SJSA1 (cell line): ENCODE data around the gene STK10. TPM values are rescaled to one million over a fixed set of nuclear protein-coding genes. Genes with fewer than 3 reads are reported as not detected.

Experiments used
- DNase-seq, 2 experiments: peaks; one replicate each; pipeline ENCODE4 v3.0.0-alpha.2; 2015 to 2020; ENCODE audit warnings: low spot score in 2 of 2, low read depth in 1 of 2
- H3K27ac ChIP-seq: fragments of 250-450 bp; sonication (Bioruptor Pico); 2 replicates; pipeline ENCODE4 v1.5.1; 2020; ENCODE audit warnings: mild to moderate bottlenecking, moderate library complexity
- H3K27me3 ChIP-seq: fragments of 250-450 bp; sonication (Bioruptor Pico); replicated peaks from 2 replicates; pipeline ENCODE4 v1.5.1; 2020; ENCODE audit warnings: mild to moderate bottlenecking, moderate library complexity
- H3K36me3 ChIP-seq: fragments of 250-450 bp; sonication (Bioruptor Pico); 2 replicates; pipeline ENCODE4 v1.5.1; 2020; ENCODE audit warnings: mild to moderate bottlenecking
- H3K4me1 ChIP-seq: fragments of 250-450 bp; sonication (Bioruptor Pico); replicated peaks from 2 replicates; pipeline ENCODE4 v1.6.1; 2021; ENCODE audit warnings: mild to moderate bottlenecking
- H3K4me3 ChIP-seq: fragments of 250-450 bp; sonication (Bioruptor Pico); 2 replicates; pipeline ENCODE4 v1.5.1; 2020; ENCODE audit warnings: mild to moderate bottlenecking
- H3K9me3 ChIP-seq: fragments of 250-450 bp; sonication (Bioruptor Pico); replicated peaks from 2 replicates; pipeline ENCODE4 v1.5.1; 2020; ENCODE audit warnings: mild to moderate bottlenecking
- total RNA-seq: library from RNA; depleted of rRNA; stranded (reverse); fragments of >200 nt; shearing (Covaris generic); gene quantifications from 2 replicates; pipeline ENCODE4 v1.2.3, GENCODE V29; 2014

The STK10 gene
- total RNA-seq, 1 experiment from 2014 or later, result 45.9 TPM

DNA sequence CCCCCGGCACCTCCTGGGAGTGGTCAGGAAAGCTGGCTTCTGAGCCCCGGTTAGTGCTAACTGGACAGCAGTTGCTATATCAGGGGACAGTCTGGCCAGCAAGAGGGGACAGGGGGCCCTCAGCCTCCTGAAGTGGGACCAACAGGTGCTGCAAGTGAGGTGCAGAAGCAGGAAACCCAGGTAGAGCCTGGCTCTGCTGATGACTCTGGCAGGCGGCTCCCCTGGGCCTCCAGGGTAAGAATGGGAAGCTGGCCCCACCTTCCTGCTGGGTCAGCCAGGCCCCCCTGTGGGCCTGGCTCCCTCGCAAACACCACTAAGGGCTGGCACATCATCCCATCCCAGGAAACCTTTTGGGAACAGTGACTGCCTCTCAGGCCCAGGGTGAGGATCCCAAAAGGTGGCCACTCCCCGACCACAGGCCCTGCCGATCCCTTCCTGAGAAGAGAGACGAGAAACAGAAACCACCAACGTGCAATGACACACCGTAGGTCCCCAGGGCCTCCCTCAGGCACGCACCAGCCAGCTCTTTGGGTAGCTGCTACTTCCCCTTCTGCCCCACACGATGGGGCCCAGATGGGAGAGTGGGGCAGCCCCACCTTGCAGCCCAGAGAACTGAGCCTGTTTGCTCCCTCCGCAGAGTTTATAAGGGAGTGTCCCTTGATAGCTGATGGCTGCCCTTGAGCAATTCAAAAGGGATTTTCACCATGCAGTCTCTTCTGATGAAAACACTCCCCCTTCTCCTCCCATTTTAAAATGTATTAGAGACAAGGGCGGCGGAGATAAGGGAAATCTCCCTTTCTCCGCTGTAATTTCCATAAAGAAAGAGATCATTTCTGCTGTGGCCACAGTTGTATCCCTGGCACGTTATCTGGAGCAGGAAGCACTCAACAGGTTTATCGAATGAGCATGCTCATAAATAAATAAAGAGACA is 76.8 kb downstream of the STK10 start:
- Histone ChIP-seq H3K4me3 (peak overlapping the region; percentile 1; the same call in 1 of the 2 replicates), H3K9me3 (no peaks in the 10 kb centered on the region), H3K36me3 (peaks cover 47% of the 10 kb centered on the region), H3K4me1 (peaks cover 55% of the 10 kb centered on the region), H3K27me3 (no peaks in the 10 kb centered on the region), H3K27ac (peak overlapping the region; percentile 76)
- peak; percentile 91 to 92 for DNase-seq

- peak overlapping the region; percentile 76 for H3K27ac ChIP-seq
- DNase-seq, result no peak
- H3K27me3 ChIP-seq, result no peaks in the 10 kb centered on the region
- peaks cover 46% of the 10 kb centered on the region for H3K36me3 ChIP-seq
- no peaks in the 10 kb centered on the region for H3K9me3 ChIP-seq
- peaks cover 55% of the 10 kb centered on the region for H3K4me1 ChIP-seq
- no peak overlapping the region for H3K4me3 ChIP-seq
These were observed 77.7 kb downstream of the STK10 start for GRCh38 chr5:172110260-172110815.

DNA sequence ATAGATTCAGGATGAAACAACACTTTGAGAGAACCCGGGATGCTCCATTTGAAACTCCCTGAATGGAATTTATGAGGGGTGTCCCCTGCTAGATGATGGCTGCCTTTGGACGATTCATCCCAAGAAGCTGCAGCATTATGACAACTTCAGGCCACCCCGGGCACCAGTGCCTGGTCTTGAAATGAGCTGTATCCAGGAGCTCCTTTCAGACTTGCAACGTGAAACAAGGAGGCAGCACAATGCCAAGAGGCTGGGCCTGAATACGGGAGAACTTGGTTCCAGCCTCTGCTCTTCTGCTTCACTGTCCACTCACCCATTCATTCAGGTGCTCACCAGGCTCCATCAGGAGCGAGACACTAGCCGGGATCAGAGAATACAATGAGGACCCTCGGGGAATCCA is 78.3 kb downstream of the STK10 start:
- no peak for DNase-seq
- Histone ChIP-seq H3K27me3 (no peaks in the 10 kb centered on the region), H3K4me3 (no peak overlapping the region), H3K4me1 (peaks cover 55% of the 10 kb centered on the region), H3K9me3 (no peaks in the 10 kb centered on the region), H3K36me3 (peaks cover 43% of the 10 kb centered on the region), H3K27ac (no peak overlapping the region)

DNA sequence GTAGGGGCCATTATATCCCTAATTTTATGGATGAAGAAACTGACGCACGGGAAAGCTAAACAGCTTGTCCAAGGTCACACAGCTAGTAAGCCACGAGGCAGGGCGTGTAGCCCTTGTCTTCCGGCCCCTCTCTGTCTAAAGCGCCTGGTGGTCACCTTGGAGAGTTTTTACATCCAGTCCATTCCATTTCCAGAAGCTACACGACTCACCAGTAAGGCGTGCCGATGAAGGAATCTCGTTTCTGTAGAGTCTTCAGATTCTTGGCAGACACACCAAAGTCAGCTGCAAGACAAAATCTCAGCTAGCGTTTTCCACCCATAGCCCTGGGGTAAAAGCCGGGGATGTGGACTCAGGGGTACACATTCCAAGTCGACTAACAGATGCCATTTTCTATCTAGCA is 80.5 kb downstream of the STK10 start:
- H3K4me1 ChIP-seq, result peaks cover 68% of the 10 kb centered on the region

DNA sequence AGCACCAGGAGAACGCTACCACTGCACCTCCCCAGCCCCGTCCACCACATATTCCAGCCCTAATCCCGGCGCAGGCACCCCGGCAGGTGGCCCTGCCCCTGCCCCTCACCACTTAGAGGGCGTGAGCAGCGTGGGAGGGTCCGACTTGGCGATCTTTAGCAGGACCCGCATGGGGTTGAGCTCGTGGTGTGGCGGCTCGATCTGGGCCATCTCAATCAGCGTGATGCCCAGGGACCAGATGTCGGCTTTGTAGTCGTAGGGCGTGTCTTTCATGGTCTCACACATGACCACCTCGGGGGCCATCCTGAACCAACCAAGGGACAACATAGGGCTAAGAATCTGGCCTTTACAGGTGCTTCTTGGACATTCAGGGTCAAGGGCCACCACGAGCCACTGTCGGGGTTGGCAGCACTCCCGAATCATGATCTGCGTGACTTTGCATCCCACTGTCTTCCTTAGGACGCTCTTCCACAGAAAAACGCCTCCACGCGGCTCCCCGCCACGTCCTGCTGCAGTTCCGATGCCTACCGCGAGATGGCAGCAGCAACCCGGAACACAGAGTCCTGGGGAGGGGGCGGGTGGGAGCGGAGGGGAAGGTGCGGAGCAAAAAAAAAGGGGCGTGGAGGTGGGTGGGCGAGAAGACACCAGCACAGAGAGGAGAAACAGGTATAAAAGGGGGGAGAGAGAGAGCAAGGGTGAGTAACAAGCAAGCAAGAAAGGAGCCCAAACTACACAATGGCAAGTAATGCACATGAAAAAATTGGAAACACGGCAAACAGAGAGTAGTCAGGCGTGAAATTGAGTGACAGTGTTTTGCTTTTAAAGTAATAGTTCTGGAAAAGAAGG is 81.3 kb downstream of the STK10 start:
- Histone ChIP-seq H3K4me3 (no peak overlapping the region), H3K4me1 (peaks cover 67% of the 10 kb centered on the region), H3K27me3 (no peaks in the 10 kb centered on the region), H3K36me3 (peaks cover 47% of the 10 kb centered on the region), H3K27ac (peak overlapping the region; percentile 31), H3K9me3 (no peaks in the 10 kb centered on the region)
- peak; percentile 69 to 70 for DNase-seq

More for the DNA sequence above, 80.5 kb downstream of the STK10 start:
- peak in 1 of 2 experiments; percentile 57 for DNase-seq
- no peaks in the 10 kb centered on the region for H3K27me3 ChIP-seq
- peak overlapping the region; percentile 31 for H3K27ac ChIP-seq
- peaks cover 42% of the 10 kb centered on the region for H3K36me3 ChIP-seq
- no peak overlapping the region for H3K4me3 ChIP-seq
- H3K9me3 ChIP-seq, result no peaks in the 10 kb centered on the region

DNA sequence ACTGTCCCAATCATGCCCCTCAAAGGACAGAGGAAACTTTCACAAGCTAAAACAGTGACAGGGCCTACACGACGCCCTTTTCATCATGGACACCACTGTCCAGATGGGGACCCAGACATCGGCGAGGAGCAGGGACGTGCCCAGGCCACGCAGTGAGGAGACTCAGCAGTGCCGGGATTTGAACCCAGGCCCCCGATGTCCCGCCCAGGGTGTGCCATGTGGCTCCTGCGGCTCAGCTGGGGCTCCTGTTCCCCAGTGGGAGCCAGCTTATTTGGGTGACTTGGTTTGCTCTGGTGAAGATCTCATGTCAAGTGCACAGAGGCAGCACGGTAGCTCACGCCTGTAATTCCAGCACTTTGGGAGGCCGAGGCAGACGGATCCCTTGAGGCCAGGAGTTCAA is 82.2 kb downstream of the STK10 start:
- Histone ChIP-seq H3K4me3 (no peak overlapping the region), H3K4me1 (peaks cover 57% of the 10 kb centered on the region), H3K27me3 (no peaks in the 10 kb centered on the region), H3K36me3 (peaks cover 56% of the 10 kb centered on the region), H3K9me3 (no peaks in the 10 kb centered on the region), H3K27ac (no peak overlapping the region)
- DNase-seq, result no peak

- H3K4me1 ChIP-seq, result peaks cover 50% of the 10 kb centered on the region
- no peak for DNase-seq
- no peak overlapping the region for H3K4me3 ChIP-seq
- H3K36me3 ChIP-seq, result peaks cover 59% of the 10 kb centered on the region
- no peaks in the 10 kb centered on the region for H3K9me3 ChIP-seq
- H3K27me3 ChIP-seq, result no peaks in the 10 kb centered on the region
- no peak overlapping the region for H3K27ac ChIP-seq
These were observed 83.0 kb downstream of the STK10 start for GRCh38 chr5:172104801-172105701.

- no peak overlapping the region for H3K4me3 ChIP-seq
These were observed 84.0 kb downstream of the STK10 start for GRCh38 chr5:172104021-172104420.

GRCh38 chr5:172102913-172103626 is 85.0 kb downstream of the STK10 start:
- H3K9me3 ChIP-seq, result no peaks in the 10 kb centered on the region
- H3K4me1 ChIP-seq, result peaks cover 49% of the 10 kb centered on the region
- DNase-seq, result peak; percentile 94 to 99
- peaks cover 70% of the 10 kb centered on the region for H3K36me3 ChIP-seq
- H3K27me3 ChIP-seq, result no peaks in the 10 kb centered on the region
- peak overlapping the region; percentile 71 for H3K27ac ChIP-seq
- H3K4me3 ChIP-seq, result peak overlapping the region; percentile 17

More at GRCh38 chr5:172104021-172104420, 84.0 kb downstream of the STK10 start:
- no peak for DNase-seq
- Histone ChIP-seq H3K27ac (peak overlapping the region; percentile 71), H3K36me3 (peaks cover 64% of the 10 kb centered on the region), H3K9me3 (no peaks in the 10 kb centered on the region), H3K27me3 (no peaks in the 10 kb centered on the region), H3K4me1 (peaks cover 46% of the 10 kb centered on the region)

DNA sequence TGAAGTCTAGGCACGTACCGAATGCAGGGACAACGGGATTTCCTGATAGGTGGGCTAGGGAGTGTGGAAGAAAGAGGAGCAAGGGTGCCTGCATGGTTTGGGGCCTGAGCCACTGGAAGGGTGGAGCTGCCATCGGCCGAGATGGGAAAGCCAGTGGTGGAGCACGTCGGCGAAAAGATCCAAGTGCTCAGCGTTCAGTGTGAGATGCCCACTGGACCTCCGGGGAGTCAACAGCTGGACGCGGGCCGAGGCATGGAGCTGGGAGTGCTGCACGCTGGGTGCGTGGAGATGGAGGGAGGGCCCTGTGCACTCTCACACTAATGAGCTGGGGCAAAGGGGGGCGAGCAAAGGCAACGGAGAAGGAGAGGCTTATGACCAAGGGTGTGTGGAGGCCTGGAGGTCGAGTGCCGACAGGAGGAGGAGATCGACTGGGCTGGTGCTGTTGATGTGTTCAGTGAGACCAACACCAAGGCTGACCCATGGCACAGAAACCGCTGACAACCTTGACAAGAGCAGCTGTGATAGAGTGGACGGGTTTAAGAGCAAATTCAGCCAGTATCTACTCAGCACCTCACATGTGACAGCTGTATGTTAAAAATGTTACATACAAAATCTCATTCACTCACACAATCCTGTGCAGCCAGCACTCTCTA is 85.7 kb downstream of the STK10 start:
- Histone ChIP-seq H3K9me3 (no peaks in the 10 kb centered on the region), H3K36me3 (peaks cover 77% of the 10 kb centered on the region), H3K4me1 (peaks cover 49% of the 10 kb centered on the region), H3K27ac (peak overlapping the region; percentile 71), H3K27me3 (no peaks in the 10 kb centered on the region), H3K4me3 (no peak overlapping the region)
- DNase-seq, result no peak

DNA sequence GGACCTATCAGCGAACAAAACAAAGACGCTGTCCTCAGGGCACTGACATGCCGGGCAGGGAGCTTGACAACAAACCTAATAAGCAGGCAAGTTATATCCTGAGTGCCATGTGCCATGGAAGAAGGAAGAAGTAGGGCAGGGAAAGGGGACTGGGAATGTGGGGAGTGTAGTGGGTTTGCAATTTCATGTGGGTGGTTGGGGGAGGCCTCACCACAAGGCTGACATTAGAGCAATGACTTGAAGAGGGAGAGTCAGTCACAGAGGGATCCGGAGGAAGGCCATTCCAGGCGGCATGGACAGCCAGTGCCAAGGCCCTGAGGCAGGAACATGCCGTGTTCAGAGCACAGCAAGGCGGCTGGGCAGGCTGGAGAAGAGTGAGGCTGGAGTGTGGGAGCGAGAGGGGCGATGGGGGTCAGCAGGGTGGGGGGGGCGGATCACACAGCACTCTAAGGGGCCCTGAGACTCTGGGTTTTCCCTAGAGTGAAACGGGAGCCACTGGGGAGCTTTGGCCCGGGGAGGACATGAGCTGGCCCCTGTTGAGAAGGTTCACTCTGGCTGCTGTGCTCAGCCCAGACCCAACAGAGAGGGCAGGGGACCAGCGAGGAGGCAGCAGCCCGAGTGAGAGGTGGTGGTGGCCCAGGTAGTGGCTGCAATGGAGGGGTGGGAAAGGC is 86.3 kb downstream of the STK10 start:
- H3K27ac ChIP-seq, result peak overlapping the region; percentile 71; the same call in 1 of the 2 replicates
- peaks cover 45% of the 10 kb centered on the region for H3K4me1 ChIP-seq
- H3K36me3 ChIP-seq, result peaks cover 83% of the 10 kb centered on the region
- no peaks in the 10 kb centered on the region for H3K27me3 ChIP-seq
- no peak for DNase-seq
- no peaks in the 10 kb centered on the region for H3K9me3 ChIP-seq
- no peak overlapping the region for H3K4me3 ChIP-seq
